HS-27A (cell line): Measurements from ENCODE around the gene CACNA1A.

Experiments used
- DNase-seq: peaks from one replicate; pipeline ENCODE4 v3.0.0-alpha.2; 2012; ENCODE audit warnings: low read depth, missing footprints

Gene CACNA1A

DNA sequence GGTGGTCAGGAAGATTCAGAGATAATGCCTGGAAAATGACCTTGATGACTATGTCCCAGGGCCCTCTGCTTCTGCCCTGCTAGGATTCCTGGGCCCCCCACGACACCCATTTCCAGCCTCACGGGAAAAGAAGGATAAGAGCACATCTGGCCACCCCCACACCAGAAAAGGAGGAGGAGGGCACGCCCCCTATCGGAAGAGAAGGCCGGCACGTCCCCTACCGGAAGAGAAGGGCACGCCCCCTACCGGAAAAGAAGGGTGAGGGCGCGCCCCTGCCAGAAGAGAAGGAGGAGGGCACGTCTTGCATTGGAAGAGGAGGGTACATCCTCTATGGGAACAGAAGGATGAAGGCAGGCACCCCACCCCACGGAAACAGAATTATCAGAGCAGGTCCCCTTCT, 271.8 kb downstream of the CACNA1A start:
- DNase-seq: no peak

DNA sequence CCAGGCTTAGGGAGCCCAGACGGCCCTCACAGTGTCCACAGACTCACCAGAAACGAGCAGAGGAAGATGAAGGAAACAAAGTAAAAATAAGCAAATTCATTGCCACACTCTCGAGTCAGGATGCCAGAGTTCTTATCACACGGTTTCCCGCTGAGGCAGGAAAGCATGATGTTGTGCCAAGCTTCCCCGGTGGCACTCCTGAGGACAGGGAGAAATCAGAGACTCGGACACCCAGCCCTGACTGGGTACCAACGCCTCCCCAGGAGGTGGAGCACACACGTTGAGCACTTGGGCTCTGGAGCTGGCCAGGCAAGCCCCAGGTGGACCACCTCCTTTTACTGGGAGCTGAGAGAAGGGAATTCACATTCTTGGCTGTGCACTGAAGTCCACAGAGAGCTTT, 274.6 kb downstream of the CACNA1A start:
- no peak for DNase-seq

DNA sequence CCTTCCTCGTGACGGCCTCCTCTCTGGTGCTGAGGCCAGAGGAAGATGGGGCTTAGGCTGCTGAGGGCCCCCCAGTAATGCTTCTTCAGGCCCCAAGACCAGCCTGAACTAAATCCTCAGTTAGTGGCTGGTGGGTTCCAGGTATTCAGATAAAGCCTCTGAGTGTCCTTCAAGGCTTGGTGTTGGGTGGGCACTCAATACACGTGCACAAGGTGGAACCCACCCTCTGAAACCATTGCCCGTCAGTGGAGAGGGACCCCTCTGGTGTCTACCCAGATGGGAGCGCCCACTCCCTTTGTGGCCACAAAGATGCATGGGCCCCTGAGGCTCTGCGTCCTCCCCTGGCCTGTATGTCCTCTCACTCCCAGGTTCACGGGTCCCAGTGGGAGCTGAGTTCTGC, 277.0 kb downstream of the CACNA1A start:
- no peak for DNase-seq

DNA sequence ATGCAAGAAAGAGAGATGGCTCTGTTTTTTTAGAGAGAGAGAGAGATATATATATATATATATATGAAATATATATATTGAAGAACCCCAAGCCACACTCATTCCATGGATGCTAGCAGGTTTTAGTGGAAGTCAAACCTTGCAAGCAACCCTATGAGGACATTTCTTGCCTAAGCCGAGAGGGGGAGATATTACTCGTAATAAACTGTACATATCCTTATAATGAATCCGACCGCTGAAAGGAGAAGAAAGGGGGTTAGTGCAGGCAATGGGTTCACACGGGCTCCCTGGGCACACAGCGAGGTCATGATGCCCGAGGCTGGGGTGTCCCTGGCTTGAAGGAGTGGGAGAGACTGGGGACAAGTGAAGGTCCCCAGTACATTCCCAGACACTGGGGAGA, 277.7 kb downstream of the CACNA1A start:
- no peak for DNase-seq

GRCh38 chr19:13226983-13227382, 279.3 kb downstream of the CACNA1A start:
- no peak for DNase-seq

DNA sequence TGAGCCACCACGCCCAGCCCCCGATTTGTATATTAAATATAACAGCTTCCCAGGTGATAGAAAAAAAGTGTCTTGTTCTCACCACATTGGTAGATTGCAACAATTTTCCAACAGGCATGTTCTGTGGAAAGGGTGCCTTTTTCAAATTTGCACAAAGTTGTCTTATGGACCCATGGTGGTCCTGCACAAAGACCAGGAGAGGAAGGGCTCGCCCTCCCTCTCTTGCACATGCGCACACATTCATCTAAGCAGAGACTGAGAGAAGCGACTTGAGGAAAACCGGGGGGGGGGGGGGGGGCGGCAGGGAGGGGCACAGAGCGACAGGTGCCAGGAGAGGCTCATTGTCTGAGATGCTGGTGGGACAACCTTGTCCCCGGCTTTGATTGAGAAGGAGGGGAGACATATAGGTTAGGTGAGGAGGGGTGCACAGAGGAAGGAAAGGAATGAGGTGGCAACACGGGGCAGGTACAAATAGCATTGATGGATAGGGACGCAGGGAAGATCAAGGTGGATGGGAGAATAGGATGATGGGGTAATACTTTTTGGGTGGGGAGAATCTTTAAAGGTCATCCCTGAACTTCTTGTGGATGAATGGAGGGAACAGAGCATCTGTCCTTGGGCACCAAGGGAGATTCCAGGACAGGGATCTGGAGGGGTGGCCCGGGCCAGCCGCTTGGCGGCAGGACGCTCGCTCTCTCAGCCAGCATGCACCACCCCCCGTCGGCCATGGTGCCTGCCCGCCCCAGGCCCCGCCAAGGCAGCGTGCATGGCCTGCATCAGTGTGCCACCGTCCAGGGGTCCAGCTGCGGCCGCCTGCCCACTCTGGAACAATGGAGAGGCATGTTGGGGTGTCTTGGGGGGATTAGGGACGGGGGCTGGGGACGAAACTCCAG, 280.1 kb downstream of the CACNA1A start:
- DNase-seq: no peak

GRCh38 chr19:13225085-13225484, 281.2 kb downstream of the CACNA1A start:
- no peak for DNase-seq

GRCh38 chr19:13220847-13221246, 285.4 kb downstream of the CACNA1A start:
- DNase-seq: no peak

DNA sequence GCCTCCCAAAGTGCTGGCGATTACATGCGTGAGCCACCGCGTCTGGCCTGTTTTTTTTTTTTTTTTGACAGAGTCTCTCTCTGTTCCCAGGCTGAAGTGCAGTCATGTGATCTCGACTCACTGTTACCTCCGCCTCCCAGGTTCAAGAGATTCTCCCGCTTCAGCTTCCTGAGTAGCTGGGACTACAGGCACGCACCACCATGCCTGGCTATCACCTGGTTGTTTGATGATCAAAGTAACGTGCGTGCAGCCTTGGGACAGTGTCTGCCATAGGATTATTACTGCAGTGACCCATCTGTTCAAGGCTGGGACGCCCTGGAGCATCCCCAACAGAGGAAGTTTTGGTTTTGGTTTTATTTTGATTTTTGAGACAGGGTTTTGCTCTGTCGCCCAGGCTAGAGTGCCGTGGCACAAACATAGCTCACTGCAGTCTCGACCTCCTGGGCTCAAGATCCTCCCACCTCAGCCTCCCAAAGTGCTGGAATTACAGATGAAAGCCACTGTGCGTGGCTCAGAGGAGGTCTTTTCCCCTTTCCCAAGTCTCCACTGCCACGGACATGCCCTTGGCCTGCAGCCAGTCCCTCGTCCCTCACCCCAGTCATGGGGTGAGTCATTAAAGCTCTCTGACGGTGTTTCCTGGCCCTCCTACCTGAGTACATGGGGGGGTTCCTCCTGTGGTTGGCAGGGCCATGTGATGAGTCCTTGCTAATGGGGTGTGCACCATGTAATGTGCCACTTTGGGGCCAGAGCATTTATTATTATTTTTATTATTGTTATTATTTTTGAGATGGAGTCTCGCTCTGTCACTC, 290.5 kb downstream of the CACNA1A start:
- DNase-seq: no peak

DNA sequence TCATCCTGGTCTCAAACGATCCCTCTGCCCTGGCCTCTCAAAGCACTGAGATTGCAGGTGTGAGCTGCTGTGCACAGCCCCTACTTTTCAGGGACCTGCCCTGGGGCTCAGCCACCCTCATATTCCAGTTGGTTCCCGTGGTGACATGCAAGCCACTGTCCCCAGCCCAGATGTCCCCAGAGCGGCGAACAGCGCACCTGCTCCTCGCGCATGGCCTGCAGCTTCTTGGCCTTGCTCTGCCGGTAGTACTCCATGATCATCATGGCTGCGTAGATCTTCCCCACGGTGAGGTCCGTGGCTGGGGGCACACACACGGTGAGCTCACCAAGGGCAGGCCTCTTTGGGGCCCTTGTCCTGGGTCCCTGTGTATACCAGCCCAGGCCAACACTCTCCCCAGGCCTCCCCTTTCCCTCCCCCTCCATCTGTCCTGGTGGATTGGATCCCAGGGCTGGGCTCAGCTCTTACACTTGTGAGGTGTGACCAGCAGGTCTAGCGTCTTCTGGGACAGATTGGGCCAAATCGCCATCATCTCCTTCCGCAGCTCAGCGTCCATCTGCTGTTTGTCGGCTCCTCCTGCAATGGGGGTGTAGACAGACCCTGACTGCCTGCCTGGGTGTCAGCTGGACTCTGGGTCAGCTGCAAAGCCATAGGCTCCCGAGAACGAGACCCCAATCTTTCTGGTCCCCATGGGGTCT, 292.1 kb downstream of the CACNA1A start:
- no peak for DNase-seq

DNA sequence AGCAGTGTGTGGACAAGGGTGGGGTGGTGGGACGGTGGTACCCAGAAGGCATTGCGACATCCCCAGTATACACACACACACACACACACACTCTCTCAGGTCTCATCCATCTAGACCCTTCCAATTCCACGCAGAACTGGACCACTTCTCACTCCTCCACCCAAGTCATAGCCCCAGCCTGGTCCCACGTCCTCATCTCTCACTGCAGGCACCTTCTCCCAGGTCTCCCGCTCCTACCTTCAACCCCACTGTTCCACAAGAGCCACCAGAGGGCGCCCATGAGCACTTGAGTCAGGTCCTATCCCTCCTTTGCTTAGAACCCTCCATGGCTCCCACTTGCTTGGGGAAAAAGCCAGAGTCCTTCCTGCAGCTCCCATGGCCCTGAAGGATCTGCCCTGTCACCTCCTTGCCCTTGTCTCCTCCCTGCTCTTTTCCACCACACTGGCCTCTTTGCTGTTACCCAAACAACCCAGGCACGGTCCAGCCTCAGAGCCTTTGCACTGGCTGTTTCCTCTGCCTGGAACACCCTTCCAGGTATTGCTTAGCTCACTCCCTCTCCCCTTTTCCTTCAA, 293.4 kb downstream of the CACNA1A start:
- no peak for DNase-seq

DNA sequence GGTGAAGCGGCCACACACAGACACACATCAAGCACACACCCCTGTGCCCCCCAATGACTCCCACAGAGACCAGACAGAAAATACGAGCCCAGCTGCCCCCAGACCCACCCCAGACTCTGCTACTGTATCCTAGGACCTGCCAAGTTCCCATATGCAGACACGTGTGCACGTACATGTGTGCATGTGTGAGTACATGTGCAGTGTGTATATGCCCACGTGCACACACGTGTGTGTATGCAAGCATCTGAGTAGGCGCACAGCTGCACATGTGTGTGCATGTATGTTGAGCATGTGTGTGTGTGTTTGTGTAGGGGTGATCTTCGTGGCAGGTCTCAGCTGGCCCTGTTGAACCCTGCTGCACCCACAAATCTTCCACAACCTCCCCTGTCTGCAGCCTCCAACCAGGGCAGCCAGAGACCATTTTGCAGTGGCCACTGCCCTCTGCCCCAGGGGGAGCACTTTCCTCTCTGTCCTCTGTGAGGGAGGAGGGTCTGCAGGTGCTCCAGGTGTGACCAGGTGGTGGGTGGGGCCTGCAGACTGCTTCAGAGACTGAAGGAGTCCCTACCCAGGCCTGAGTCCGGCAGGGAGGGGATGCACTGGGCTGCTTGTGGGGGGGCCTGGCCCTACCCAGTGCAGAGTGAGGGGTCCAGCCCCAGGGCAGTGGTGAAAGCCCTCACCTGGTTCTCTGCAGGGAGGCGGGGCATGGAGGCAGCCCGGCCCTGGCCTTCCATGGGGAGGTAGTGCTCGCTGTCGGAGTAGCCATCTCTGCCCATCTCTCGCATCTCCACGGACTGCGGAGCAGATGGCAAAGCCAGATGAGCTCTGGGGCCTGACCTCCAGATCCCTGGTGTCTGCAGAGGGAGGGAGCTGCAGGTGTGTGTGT, 294.6 kb downstream of the CACNA1A start:
- no peak for DNase-seq

DNA sequence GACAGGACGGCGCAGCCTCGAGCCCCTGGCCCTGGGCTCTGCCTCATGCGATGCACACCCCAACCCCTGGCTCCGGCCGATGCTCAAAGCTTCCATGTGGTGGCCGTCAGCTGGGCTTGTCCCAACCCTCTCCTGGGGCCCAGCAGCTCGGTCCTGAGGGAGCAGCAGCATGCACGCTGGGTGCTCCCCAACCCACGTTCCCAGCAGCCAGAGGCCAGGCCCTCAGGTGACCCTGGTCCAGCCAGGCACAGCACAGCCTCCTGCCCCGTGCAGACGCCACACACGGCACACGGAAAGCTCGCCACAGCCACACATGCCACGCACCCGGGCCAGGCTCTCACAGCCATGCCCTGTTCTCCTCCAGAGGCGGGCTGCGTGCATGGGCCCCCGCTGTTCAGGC, 295.3 kb downstream of the CACNA1A start:
- DNase-seq: no peak

DNA sequence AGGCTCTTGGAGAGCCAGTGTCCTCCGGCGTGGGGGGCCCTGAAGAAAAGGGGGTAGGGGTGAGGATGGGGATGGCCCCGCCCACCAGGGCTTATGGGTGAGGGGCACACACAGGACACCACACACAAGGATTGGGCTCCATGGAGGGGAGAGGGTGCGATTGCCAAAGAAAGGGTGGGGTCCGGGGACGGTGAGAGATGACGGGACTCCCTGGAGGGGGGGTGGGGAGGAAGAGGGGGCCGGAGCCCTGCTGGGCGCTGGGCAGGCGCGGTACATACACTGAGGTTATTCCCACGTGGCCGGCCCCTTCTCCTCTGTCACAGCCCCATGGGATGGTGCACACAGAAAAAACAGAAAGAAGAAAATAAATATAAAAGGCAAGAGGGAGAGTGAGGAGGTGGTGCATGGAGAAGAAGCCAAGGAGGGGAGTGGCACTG, 295.9 kb downstream of the CACNA1A start:
- no peak for DNase-seq

DNA sequence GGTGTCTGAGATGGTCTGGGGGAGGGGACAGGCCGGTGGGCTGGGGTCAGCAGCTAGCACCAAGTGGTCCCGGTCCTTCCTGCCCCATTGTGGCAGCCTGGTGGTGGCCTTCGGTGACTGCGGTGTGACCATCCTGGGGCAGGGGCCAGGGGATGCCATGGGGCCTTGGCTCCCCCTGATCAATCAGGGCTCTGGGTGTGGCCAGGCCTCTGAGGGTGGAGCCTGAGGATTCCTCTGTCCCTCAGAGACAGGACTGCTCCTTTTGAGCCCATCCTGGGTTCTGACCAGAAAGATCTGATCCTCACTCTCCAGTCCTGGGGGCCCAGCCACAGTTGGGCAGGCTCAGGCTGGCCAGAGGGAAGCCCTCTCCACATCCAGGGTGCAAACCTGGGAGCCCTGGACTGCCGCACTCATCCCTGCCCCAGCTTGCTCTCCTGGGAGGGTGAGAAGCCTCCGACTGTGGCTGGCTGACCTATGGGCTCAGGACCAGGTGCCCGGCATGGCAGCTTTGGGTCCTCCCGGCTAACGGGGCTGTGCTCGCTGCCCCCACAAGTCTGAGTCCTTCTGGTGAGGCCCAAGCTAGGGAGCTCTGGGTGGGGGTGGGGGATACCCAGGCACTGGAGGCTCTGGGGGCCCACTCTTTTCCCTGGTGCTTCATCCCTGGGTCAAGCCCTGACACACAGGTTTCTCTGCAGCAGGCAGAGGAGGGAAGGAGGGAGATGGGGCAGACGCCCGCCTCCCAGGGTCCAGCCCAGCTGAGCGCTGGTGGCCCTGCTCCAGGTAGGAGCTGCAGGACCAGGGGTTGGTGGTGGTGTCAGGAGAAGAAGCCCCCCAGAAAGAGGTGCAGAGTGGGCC, 296.6 kb downstream of the CACNA1A start:
- no peak for DNase-seq

- DNase-seq: no peak
Observed at GRCh38 chr19:13208672-13209483, 297.4 kb downstream of the CACNA1A start.

GRCh38 chr19:13207846-13208671, 298.2 kb downstream of the CACNA1A start:
- DNase-seq: no peak

DNA sequence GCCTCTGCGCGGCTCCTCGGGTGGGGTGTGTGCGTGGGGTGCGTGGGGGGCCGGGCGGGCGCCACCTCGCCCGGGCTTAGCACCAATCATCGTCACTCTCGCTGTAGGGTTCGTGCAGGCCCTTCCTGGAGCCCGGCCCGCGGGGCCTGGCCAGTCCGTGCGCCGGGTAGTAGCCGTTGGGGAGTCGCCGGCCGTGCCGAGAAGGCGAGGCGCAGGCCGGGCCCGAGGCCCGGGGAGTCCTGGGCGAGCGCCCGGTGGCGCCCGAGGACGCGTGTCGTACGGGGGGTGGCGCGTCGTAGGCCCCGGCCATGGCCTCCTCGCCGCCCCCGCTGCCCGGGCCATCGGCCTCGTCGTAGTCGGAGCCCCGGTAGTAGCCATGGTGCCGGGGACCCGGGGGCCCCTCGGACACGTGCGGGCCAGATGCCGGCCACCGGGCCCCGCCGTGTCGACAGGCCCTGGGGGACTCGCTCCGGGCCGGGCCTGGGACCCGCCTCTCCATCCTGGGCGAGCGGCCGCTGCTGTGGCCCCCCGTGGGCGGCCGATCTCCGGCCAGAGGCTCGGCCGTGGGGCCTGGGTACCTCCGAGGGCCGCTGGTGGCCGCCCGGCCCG, 298.9 kb downstream of the CACNA1A start:
- no peak for DNase-seq
